Stimulated activated CD8-positive, alpha-beta memory T cell treated with anti-CD3 and anti-CD28 coated beads, Interleukin-12 subunit alpha, Interleukin-12 subunit beta, amount 100 ng/mL, for 24 hours (primary cell): Measurements from ENCODE around the gene GMEB2.

Source experiments
- DNase-seq: peaks from one replicate; pipeline ENCODE4 v3.0.0-alpha.2; 2020; ENCODE audit errors: extremely low read depth

Gene GMEB2

DNA sequence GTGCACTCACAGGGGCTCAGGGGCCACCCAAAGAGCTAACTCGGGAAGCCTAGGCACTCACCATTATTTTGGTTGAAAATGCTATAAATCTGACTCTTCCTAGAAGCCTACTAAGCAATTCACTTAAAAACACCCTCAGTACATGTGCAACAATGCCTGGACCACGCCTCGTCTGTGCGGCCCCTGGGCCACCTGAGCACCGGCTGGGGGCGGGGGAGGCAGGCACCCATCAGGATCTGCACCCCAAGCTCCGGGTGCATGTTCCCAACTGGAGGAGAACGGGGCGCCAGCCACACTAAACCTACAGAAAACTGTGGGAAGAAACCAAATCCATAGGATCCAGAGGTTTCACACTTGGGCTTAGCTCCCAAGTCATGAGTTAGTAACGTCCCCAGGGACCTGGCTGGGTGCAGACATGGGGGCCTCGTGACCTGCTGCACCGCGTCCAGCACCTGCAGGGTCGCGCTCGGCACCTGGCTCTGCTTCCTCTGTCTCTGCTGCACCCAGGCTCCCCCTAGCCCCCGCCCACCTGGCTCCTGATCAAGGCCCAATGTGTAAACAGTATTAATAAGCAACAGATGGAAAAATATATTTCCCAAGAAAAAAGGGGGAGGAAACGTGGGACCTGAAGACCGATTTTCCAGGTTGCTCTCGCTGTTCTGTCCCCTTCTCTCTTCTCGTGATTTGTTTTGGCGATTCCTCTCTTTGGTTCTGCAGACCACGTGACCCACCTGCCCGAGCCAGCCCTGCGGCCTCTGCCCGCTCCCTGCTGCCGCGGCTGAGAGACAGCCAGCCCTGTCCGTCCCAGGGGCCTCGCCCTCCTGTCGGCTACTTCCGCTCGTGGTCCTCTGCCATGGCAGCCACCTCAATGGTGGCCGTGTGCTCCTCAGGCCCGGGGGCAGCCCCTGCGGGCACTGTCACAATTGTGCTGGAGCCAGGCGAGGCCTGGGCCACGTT lies 37.4 kb downstream of the GMEB2 start:
- no peak for DNase-seq

DNA sequence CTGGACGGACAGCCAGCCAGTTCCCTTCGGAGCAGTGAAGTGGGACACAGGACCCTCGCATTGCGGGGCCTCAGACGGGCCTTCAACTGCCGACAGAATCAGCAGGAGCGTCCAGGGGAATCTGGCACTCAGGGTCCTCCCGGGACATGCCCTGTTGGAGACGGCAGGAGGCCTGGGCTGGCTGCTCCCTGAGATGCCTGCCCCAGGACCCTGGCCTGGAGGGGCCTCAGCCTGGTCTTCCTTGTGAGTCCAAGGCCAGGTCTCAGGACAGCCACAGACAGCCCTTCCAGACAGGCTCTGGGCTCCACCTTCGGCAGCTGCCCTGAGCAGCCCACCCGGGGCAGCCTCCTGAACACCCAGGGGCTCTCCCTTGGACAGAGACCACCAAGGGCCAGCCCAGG lies 38.3 kb downstream of the GMEB2 start:
- no peak for DNase-seq

DNA sequence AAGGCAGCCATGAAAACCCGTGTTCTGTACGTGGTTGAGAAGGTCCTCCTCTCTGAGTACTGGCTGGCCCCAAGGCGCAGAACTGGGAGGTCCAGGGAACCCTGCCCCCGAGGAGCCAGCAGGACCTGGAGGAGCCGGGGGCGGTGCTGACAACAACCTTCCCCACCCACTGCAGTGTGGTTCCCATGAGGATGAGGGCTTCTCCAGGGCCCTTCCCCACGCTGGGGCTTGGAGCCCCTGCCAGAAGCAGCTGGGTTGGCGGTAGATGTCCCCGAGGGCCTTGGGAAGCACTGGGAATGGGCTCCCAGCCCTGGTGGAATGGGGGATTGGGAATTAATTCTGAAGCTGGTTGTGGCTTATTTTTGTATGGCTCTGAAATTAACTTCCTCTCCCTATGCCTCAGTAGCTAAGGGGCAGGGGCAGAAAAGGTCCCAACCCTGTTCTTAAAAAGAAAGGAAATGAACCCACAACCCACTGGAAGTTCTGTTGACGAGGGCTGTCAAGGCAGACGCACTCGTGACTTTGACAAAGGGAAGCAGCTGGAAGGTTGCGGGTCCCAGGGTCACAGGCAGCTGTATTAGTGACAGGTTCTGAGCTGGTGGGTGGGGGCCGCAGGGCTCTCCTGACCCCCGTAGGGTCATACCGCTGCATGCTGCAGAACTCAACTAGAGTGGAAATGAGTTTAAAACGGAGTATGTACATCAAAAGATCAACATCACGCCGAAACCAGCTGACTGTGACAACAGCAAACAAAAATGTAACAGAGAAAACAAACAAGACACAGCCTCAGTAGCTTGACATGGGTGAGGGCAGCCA lies 38.9 kb downstream of the GMEB2 start:
- no peak for DNase-seq

DNA sequence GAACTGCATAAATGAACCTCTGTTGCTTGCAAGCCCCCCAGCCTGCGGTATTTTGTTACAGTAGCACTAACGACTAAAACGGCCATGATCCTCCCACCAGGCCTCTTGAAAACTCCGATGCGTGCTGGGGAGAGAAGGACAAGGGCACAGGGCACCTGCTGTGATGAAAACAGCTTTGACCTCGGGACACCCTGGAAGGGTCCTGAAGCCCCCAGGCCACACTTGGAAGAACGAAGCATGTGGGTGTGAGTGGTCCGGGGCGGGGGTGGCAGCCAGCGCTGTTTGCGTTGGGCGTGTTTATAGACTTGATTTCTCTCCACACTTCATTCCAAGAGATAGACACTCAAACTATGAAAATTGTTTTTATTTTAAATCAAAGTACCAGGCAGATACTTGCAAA lies 39.6 kb downstream of the GMEB2 start:
- DNase-seq = no peak

DNA sequence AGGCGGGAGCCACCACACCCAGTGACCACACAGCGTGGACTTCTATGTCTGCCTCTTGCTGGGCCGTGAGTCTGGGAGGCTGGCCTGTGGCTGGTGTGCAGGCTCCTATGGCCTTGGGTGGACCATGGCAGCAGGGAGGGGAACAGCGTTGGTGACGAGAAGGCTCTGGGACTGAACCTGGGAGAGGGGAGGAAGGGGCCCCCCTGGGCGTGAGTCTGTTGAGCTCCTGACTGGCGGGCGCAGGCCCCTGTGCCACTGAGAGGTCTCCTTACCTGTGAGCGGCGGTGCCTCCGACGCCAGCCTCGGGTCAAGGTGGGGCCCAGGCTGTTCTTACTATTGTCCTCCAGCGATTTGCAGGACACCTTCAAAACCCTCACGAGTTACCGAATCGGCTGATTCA lies 40.1 kb downstream of the GMEB2 start:
- DNase-seq = no peak

GRCh38 chr20:63585616-63586565 lies 41.0 kb downstream of the GMEB2 start:
- DNase-seq = no peak

DNA sequence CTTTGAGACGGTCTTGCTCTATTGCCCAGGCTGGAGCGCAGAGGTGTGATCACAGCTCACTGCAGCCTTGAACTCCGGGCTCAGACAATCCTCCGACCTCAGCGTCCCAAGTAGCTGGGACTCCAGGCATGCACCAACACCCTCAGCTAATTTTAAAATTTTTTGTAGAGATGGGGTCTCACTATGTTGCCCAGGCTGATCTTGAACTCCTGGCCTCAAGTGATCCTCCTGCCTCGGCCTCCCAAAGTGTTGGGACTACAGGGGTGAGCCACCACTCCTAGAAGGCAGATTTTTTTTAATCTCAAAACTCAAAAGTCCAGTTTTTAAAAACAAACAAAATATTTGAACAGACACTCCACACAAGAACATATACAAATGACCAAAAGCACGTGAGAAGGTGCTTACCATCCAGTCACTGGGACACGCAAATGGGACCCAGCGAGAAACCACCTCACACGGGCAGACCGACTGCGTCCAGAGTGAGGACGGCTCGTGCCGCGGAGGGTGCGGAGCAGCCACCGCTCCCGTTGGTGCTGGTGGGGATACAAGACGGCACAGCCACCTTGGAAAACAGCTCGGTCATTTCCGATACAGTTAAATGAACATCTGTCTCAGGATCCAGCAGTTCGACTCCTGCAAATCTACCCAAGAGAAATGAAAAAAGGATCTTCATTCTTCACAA lies 44.4 kb downstream of the GMEB2 start:
- no peak for DNase-seq

DNA sequence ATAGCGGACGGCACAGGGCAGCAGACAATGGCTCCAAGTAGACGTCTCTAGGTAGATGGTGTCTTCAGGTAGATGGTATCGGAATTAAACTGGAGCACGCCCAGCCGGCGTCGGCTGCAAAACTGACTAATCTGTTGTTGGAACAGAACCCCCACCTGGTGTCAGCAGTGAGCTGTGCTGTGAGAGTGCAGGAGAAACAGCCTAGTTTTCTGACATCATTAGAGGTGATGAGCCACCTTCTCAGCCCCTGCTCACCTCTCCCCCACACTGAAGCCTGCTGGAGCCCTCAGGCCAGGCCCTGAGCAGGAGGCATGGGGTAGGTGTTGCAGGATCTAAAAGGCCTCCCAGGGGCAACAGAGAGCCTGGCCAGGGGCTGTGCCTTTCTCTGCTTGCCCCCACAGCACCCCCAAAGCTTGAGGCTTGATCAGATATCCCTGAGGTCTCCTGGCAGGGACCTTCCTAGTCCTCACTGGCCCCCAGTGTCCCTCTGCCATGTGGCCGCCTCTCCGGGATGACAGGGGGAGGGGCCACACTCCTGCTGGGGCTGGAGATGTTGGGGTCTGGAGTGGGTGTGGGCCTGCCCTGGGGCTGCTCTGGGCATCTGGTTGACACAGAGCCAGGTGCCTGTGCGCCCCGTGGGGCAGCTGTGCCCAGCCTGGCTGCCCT lies 46.0 kb downstream of the GMEB2 start:
- DNase-seq = peak; percentile 34

DNA sequence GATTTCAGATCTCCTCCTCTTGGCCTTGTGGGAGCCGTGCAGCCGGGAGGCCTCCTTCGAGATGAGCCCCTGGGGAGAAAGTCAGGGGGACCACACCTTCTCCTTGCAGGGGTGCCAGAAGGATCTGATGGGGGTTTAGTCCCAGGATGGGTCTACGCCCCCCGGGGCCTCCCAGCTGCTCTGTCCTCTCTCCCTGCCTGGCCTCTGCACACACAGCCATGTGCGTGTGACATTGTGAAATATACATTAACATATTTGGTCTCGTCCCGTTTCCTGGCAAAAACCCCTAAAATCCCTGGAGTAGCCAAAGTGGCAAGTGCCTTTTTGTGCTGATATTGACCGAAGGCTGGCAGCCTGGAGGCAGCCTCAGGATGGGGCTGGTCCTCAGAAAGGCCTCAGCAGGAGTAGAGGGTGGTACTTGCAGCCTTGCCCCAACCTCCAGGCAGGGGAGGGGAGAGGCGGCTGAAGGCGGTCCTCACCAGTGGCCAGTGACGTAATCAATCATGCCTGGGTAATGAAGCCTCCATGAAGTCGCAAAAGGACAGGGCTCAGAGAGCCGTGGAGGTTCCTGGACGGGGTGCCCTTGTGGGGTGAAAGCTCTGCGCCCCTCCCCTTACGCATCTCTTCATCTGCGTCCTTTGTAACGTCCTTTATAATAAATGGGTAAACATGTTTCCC lies 47.7 kb downstream of the GMEB2 start:
- DNase-seq = no peak

DNA sequence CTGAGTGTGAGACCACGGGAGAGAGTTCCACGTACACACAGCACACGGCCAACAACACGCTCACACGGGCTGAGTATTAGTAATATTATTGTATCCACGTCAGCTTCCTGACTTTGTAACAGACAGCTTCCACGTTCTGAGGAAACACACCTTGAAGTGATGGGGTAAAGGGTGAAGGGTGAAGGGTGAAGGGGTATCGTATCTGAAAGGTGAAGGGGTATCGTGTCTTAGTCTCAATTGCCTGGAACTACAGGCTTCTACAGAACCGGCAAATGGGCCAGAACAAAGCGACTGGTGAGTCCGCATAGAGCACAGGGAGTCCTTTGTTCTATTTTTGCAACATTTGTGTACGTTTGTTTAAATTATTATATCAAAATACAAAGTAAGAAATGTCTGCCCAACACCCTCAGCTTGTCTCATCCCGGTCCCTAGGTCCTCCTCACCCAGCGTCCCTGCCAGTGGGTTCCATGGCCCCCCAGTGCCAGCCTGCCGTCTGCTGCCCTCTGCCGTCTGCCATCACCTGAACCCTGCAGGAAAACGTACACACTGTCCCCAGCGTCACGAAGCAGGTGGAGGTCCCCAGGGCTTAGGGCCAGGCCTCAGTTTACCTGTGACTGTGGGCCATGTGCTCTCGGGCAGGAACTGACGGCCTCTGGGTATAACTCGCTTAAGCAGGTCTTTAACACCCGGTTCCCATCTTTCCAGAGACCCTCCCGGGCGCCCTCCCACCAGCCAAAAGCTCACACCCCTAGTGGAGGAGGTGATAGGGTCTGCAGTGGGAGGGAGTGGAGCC lies 48.5 kb downstream of the GMEB2 start:
- no peak for DNase-seq

GRCh38 chr20:63577317-63577894 lies 49.5 kb downstream of the GMEB2 start:
- no peak for DNase-seq

- DNase-seq = no peak
Observed at GRCh38 chr20:63576311-63576710, 50.6 kb downstream of the GMEB2 start.

DNA sequence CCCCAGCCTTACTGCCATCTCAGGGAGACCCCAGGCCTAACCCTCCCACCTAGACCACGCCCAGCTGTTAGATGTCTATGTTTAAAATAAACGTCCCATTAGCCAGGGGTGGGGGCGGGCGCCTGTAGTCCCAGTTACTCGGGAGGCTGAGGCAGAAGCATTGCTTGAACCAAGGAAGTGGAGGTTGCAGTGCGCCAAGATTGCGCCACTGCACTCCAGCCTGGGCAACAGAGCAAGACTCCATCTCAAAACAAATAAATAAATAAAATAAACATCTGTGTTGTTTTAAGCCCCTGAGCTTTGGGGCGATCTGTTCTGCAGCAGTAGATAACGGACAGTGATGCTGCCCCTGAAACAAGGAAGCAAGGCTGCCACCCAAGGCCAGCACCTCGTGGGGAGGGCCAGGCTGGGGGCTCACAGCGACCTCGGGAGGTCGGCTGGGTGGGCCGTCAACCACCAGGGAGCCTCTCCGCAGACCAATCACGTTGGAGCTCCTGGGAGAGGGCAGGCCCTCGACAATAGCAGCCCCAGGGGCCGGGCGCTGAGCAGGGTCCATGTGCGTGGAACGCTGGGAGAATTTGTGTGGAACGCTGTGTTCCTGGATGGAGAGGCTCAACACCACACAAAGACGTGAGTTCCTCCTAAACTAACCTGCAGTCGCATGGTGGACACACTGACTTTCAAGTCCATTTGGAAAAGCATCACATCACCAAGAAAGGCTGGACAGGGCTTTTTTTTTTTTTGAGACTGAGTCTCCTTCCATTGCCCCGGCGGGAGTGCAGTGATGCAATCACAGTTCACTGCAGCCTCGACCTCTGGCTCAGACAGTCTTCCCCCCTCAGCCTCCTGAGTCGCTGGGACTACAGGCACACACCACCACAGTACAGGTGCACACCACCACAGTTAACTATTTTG lies 51.8 kb downstream of the GMEB2 start:
- no peak for DNase-seq

DNA sequence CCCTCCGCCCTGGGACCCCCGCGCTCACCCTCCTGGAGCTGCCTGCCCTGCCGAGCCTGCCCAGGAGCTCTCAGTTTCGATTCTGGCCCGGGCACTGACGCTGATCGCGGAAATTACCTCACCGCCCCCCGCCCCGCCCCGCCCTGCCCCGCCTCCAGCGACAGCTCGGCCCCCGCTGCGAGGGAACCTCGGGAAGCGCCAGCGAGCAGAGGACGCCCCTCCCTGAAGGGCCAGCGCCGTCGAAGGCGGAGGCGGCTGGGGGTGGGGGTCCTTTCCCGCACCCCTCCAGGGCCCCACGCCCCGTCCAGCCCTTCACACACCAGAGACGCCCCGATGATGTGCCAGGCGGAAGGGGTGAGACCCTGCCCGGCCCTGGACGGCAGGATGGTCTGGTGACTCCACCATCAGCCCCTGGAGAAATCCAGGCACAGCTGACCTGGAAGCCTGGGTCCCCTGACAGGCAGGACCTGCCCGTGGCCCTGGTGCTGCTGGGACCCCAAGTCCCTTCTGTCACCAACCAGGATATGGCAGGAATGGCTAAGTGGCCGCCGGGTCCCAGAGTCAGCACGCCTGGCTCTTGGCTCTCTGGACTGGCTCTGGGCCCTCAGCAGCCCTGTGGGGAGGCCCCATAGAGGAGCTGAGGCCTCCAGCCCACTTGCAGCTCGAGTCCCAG lies 52.6 kb downstream of the GMEB2 start, which contains the start of gene HELZ2:
Gene HELZ2, minus strand, starts transcription at position 84 of the 673 bp plus-strand sequence. CDS start 1,854 bp downstream, outside the sequence.
- no peak for DNase-seq

DNA sequence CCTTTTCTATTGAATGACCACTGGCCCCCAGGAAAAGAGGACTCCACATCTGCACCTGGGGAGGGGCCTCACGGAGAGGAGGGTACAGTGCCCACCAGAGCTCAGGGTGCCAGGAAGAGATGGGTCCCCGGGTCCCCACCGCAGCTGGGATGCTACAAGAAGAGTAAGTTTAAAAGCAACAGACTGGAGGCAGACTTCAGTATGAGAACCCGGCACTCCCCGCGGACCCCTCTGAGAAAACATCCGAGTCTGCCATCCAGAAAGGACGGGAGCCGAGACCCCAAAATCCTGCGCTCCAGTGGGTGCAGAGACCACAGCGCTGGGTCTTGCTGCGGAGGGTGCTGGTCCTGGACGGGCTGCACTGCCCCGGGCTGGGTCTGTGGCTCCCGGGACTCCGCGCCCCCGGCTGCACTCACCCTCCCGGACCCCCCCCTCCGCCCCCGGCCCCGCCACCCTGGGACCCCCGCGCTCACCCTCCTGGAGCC lies 53.2 kb downstream of the GMEB2 start:
- no peak for DNase-seq

DNA sequence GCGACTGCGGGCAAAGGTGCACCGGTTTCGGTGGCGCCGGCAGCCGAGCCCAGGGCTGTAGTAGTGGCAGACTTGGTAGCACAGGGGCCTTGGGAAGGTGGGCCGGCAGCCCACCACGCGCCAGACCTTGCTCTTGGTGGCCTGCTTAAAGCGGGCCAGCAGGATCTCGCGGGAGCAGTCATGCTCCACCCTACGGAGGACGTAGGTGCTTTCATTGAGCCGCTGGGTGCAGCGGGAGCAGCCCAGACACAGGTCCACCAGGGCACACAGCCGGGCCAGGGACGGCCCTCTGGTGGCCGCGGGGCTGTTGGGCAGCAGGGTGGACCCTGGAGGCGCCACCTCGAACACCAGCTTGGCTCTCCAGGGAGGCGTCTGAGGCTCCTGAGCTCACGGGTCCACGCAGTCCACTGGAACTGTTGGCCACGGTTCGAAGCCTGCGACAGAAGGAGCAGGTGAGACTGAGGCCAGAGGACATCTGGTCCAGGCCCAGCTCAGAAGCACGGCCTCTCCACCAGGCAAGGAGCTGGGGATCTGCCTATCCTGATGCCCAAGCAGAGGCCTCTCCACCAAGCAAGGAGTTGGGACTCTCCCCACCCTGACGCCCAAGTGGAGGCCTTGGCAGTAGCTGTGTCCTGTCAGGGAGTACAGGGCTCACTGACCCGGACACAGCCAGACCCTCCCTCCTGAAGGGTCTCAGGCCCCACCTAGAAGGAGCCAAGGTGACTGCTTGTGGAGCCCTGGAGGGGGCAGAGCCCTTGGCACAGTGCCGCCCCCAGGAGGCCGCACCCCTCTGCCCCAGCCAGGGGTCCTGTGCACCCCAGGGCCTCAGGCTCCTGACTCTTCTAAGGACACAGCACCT lies 53.9 kb downstream of the GMEB2 start:
- DNase-seq = no peak
